Stimulated activated CD8-positive, alpha-beta memory T cell treated with anti-CD3 and anti-CD28 coated beads, Interleukin-12 subunit alpha, Interleukin-12 subunit beta, amount 100 ng/mL, for 24 hours (primary cell): ENCODE results near the gene CELSR3.

Source experiments
- DNase-seq: peaks from one replicate; pipeline ENCODE4 v3.0.0-alpha.2; 2020; ENCODE audit errors: extremely low read depth

The CELSR3 gene

GRCh38 chr3:48660800-48661400 lies 1.8 kb downstream of the CELSR3 start:
- DNase-seq: no peak

GRCh38 chr3:48656841-48657281 lies 5.8 kb downstream of the CELSR3 start:
- DNase-seq: no peak

GRCh38 chr3:48656061-48656840 lies 6.4 kb downstream of the CELSR3 start:
- DNase-seq: peak; percentile 63

GRCh38 chr3:48655606-48656005 lies 7.1 kb downstream of the CELSR3 start:
- DNase-seq: no peak

- no peak for DNase-seq
Observed at GRCh38 chr3:48655063-48655462, 7.6 kb downstream of the CELSR3 start.

GRCh38 chr3:48652923-48653715 lies 9.6 kb downstream of the CELSR3 start:
- DNase-seq: no peak

- DNase-seq: no peak
Observed at GRCh38 chr3:48651771-48652170, 10.9 kb downstream of the CELSR3 start.

GRCh38 chr3:48650723-48651122 lies 12.0 kb downstream of the CELSR3 start:
- DNase-seq: no peak

- no peak for DNase-seq
Observed at GRCh38 chr3:48648188-48648850, 14.4 kb downstream of the CELSR3 start.

GRCh38 chr3:48647714-48648113 lies 15.0 kb downstream of the CELSR3 start:
- no peak for DNase-seq

GRCh38 chr3:48644898-48645760 lies 17.6 kb downstream of the CELSR3 start:
- DNase-seq: no peak

GRCh38 chr3:48642605-48643004 lies 20.1 kb downstream of the CELSR3 start:
- DNase-seq: no peak

GRCh38 chr3:48641396-48641795 lies 21.3 kb downstream of the CELSR3 start:
- no peak for DNase-seq

GRCh38 chr3:48639944-48640606 lies 22.6 kb downstream of the CELSR3 start:
- DNase-seq: no peak

- no peak for DNase-seq
Observed at GRCh38 chr3:48637305-48637704, 25.4 kb downstream of the CELSR3 start.

- DNase-seq: no peak
Observed at GRCh38 chr3:48636149-48636655, 26.5 kb downstream of the CELSR3 start.

- DNase-seq: peak; percentile 86
Observed at GRCh38 chr3:48635222-48636021, 27.3 kb downstream of the CELSR3 start, which contains the start of gene SLC26A6. Gene SLC26A6 (minus strand): TSS chr3:48635461. CDS start chr3:48635393, 68 bp downstream.

- DNase-seq: no peak
Observed at GRCh38 chr3:48634661-48635221, 27.9 kb downstream of the CELSR3 start.

- no peak for DNase-seq
Observed at GRCh38 chr3:48633743-48634142, 28.9 kb downstream of the CELSR3 start.
